A549 (cell line): Measurements from ENCODE around the gene ATF6B.

ENCODE experiments used
- CEBPB ChIP-seq, 2 experiments: fragments of >200 bp in 1 of 2; sonication (Bioruptor Twin) in 1 of 2; formaldehyde crosslinking in 1 of 2; IDR thresholded peaks; 2 replicates each; pipeline ENCODE4 v1.6.1; 2012 to 2016
- POLR2AphosphoS2 ChIP-seq: conservative IDR thresholded peaks from 2 replicates; pipeline ENCODE4 v1.6.1; 2012; ENCODE audit warnings: low read length, improper control_type of control experiment, inconsistent platforms
- RAD21 ChIP-seq, 2 experiments: fragments of >200 bp in 1 of 2; sonication (Bioruptor Twin) in 1 of 2; formaldehyde crosslinking in 1 of 2; IDR thresholded peaks in 1 of 2; conservative IDR thresholded peaks in 1 of 2; 2 replicates in 1 of 2; 3 replicates in 1 of 2; pipeline ENCODE4 v1.6.1; 2012 to 2018; ENCODE audit warnings: inconsistent platforms in 1 of 2
- SMC3 ChIP-seq: fragments of >200 bp; sonication (Bioruptor Twin); formaldehyde crosslinking; IDR thresholded peaks from 3 replicates; pipeline ENCODE4 v1.6.1; 2018; ENCODE audit warnings: inconsistent platforms
- ZSCAN20 ChIP-seq: fragments of 250-450 bp; sonication (Bioruptor Pico); IDR thresholded peaks from 2 replicates; pipeline ENCODE4 v1.8.0; 2022; ENCODE audit warnings: mild to moderate bottlenecking, moderate library complexity
- TF ChIP-seq, protein P1 (sequence below): fragments of >200 bp; sonication (Bioruptor Twin); formaldehyde crosslinking; IDR thresholded peaks from 3 replicates; pipeline ENCODE4 v1.5.1; 2016

GRCh38 chr6:32149092-32149755 lies 21.2 kb upstream of the ATF6B start:
- TF ChIP-seq RAD21 (conservative IDR thresholded peaks at IDR 0.05 in 1 of 2, IDR thresholded peaks at IDR 0.05 in 1 of 2) (no peak), SMC3 (no peak), CEBPB (IDR thresholded peaks at IDR 0.05) (no peak), ZSCAN20 (CRISPR knock-in tag) (no peak), POLR2AphosphoS2 (no peak)
- TF ChIP-seq, protein P1, sequence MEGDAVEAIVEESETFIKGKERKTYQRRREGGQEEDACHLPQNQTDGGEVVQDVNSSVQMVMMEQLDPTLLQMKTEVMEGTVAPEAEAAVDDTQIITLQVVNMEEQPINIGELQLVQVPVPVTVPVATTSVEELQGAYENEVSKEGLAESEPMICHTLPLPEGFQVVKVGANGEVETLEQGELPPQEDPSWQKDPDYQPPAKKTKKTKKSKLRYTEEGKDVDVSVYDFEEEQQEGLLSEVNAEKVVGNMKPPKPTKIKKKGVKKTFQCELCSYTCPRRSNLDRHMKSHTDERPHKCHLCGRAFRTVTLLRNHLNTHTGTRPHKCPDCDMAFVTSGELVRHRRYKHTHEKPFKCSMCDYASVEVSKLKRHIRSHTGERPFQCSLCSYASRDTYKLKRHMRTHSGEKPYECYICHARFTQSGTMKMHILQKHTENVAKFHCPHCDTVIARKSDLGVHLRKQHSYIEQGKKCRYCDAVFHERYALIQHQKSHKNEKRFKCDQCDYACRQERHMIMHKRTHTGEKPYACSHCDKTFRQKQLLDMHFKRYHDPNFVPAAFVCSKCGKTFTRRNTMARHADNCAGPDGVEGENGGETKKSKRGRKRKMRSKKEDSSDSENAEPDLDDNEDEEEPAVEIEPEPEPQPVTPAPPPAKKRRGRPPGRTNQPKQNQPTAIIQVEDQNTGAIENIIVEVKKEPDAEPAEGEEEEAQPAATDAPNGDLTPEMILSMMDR, result no peak
